Measurements from ENCODE around the gene LMBR1.
"Not testable (repeated sequence)": the region's sequence is repeated elsewhere in the genome, so short reads cannot be mapped to it uniquely, and the experiment has no call there.

LMBR1 gene

DNA sequence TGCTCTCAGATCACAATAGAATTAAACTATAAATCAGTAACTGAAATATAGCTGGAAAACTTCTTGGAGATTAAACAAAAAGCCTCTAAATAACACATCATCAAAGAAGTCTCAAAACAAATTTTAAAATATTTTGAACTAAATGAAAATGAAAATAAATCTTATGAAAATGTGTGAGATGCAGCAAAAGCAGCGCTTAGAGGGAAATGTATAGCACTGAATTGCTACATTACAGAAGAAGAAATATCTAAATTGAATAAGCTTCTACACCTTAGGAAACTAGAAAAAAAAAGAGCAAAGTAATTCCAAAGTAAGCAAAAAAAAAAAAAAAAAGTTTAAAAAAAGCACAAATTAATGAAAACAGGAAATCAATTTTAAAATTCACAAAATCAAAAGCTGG, 35.2 kb downstream of the LMBR1 start:
- H3K9me3 ChIP-seq (ENCODE audit: control extremely low read depth in 1 of 5, control insufficient read depth in 4 of 5, insufficient read depth in 2 of 5, low read depth in 1 of 5, low read length in 4 of 5), result peaks cover 14 to 62% (median 19%) of the 10 kb centered on the region in 5 experiments
- CTCF ChIA-PET, result no interaction called here

DNA sequence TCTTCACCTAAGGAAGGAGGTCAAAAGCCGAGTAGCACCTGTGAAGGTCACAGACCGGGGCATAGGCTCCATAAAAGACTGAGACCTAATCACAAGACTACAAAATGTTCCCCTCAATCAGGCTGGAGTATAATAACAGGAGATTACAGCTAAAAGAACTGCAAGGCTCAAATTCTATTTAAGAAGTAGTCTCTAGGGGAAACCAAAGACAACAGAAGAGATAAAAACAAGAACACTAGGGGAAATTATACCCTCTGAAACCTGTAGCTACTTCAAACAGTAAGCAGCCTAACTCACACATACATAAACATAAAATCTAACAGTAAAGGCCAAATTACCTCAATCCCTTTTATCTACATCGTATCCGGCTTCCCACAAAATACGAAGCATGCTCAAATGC, 38.3 kb downstream of the LMBR1 start:
- 100% methylated on average over 1 of the region's 5 CpGs for WGBS (ENCODE audit: insufficient coverage)

More for the DNA sequence above, 35.2 kb downstream of the LMBR1 start:
- Histone ChIP-seq H3K27ac (ENCODE audit: insufficient read depth in 1 of 2, low read depth in 1 of 2, low read length in 2 of 2, poor library complexity in 1 of 2, severe bottlenecking in 2 of 2) (no peak overlapping the region), H3K36me3 (ENCODE audit: control insufficient read depth in 4 of 4, insufficient read depth in 4 of 4, low read length in 3 of 4) (peaks cover 3 to 30% (median 14%) of the 10 kb centered on the region in 4 experiments), H3K4me3 (ENCODE audit: control insufficient read depth in 1 of 7, extremely low read depth in 1 of 7, insufficient read depth in 4 of 7, low read depth in 2 of 7, low read length in 6 of 7) (no peak overlapping the region), H3K4me1 (ENCODE audit: control extremely low read depth in 1 of 4, control insufficient read depth in 4 of 4, insufficient read depth in 4 of 4, low read length in 3 of 4) (no peaks in the 10 kb centered on the region), H3K27me3 (replicated peaks in 2 of 5; ENCODE audit: control insufficient read depth in 4 of 5, insufficient read depth in 5 of 5, low read length in 4 of 5) (no peaks in the 10 kb centered on the region)
- no CpG with 5 or more reads among the region's 1 CpG for WGBS (ENCODE audit: insufficient coverage)
- DNase-seq, result no peak
- POLR2A ChIA-PET, result no interaction called here

DNA sequence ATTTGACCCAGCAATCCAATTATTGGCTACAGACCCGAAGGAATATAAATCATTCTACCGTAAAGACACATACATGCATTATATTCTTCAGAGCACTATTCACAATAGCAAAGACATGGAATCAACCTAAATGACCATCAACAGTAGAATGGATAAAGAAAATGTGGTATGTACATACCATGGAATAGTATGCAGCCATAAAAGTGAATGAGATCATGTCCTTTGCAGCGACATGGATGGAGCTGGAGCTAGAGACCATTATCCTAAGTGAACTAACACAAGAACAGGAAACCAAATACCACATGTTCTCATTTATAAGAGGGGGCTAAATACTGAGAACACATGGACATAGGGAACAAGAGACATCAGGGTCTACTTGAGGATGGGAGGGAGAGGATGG, 44.0 kb downstream of the LMBR1 start:
- Histone ChIP-seq H3K9me3 (ENCODE audit: control extremely low read depth in 1 of 5, control insufficient read depth in 4 of 5, insufficient read depth in 2 of 5, low read depth in 1 of 5, low read length in 4 of 5) (peaks cover 4 to 26% (median 7%) of the 10 kb centered on the region in 5 experiments), H3K27me3 (replicated peaks in 2 of 5; ENCODE audit: control insufficient read depth in 4 of 5, insufficient read depth in 5 of 5, low read length in 4 of 5) (no peaks in the 10 kb centered on the region), H3K27ac (ENCODE audit: insufficient read depth in 1 of 2, low read depth in 1 of 2, low read length in 2 of 2, poor library complexity in 1 of 2, severe bottlenecking in 2 of 2) (no peak overlapping the region), H3K36me3 (ENCODE audit: control insufficient read depth in 4 of 4, insufficient read depth in 4 of 4, low read length in 3 of 4) (peaks cover 0 to 12% (median 4%) of the 10 kb centered on the region in 4 experiments), H3K4me1 (ENCODE audit: control extremely low read depth in 1 of 4, control insufficient read depth in 4 of 4, insufficient read depth in 4 of 4, low read length in 3 of 4) (no peaks in the 10 kb centered on the region), H3K4me3 (ENCODE audit: control insufficient read depth in 1 of 7, extremely low read depth in 1 of 7, insufficient read depth in 4 of 7, low read depth in 2 of 7, low read length in 6 of 7) (no peak overlapping the region)
- CTCF ChIA-PET, result no interaction called here
- no peak for DNase-seq
- WGBS (ENCODE audit: insufficient coverage), result no CpG with 5 or more reads among the region's 3 CpGs
- POLR2A ChIA-PET, result no interaction called here

More for the DNA sequence above, 38.3 kb downstream of the LMBR1 start:
- no peaks in the 10 kb centered on the region for H3K4me1 ChIP-seq (ENCODE audit: control extremely low read depth in 1 of 4, control insufficient read depth in 4 of 4, insufficient read depth in 4 of 4, low read length in 3 of 4)
- ChIA-PET CTCF (interaction anchor here (1.5 to 1.8 kb wide), 3 partner anchors 9 to 22 kb away, joined by 4 to 5 read pairs (median 4); no protein-coding TSS in a partner anchor), POLR2A (no interaction called here)
- H3K4me3 ChIP-seq (ENCODE audit: control insufficient read depth in 1 of 7, extremely low read depth in 1 of 7, insufficient read depth in 4 of 7, low read depth in 2 of 7, low read length in 6 of 7), result no peak overlapping the region
- peaks cover 11 to 52% (median 15%) of the 10 kb centered on the region in 5 experiments for H3K9me3 ChIP-seq (ENCODE audit: control extremely low read depth in 1 of 5, control insufficient read depth in 4 of 5, insufficient read depth in 2 of 5, low read depth in 1 of 5, low read length in 4 of 5)
- DNase-seq, result no peak
- peaks cover 0 to 9% (median 4%) of the 10 kb centered on the region in 4 experiments for H3K36me3 ChIP-seq (ENCODE audit: control insufficient read depth in 4 of 4, insufficient read depth in 4 of 4, low read length in 3 of 4)
- no peaks in the 10 kb centered on the region for H3K27me3 ChIP-seq (replicated peaks in 2 of 5; ENCODE audit: control insufficient read depth in 4 of 5, insufficient read depth in 5 of 5, low read length in 4 of 5)
- no peak overlapping the region for H3K27ac ChIP-seq (ENCODE audit: insufficient read depth in 1 of 2, low read depth in 1 of 2, low read length in 2 of 2, poor library complexity in 1 of 2, severe bottlenecking in 2 of 2)

DNA sequence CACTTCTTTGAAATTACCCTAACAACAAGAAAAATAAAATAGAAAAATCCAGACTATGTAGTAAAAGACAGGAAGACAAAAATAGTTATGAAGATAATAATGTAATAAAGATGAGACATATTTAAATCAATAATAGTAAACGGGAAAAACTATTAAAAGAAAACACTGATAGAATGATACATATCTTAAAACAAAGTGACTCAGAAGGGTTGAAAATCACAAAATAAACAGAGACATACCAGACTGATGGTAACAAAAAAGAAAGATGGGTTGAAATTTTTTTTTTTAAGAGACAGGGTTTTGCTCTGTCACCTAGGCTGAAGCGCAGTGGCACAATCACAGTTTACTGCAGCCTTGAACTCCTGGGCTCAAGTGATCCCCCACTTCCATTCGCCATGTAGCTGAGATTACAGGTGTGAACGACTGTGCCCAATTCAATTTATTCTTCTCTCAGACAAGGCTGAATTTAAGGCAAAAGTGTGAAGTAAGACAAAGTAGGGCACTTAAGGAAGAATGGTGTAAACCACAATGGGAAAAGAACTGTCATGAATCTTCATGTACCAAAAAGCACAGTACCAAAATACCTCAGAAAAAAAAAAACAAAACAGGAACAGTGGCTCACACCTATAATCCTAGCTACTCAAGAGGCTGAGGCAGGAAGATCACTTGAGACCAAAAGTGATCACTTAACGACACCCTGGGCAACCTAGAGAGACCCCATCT, 47.4 kb downstream of the LMBR1 start:
- no peak for DNase-seq
- no peak overlapping the region for H3K27ac ChIP-seq (ENCODE audit: insufficient read depth in 1 of 2, low read depth in 1 of 2, low read length in 2 of 2, poor library complexity in 1 of 2, severe bottlenecking in 2 of 2)
- no peaks in the 10 kb centered on the region for H3K27me3 ChIP-seq (replicated peaks in 2 of 5; ENCODE audit: control insufficient read depth in 4 of 5, insufficient read depth in 5 of 5, low read length in 4 of 5)
- H3K4me3 ChIP-seq (ENCODE audit: control insufficient read depth in 1 of 7, extremely low read depth in 1 of 7, insufficient read depth in 4 of 7, low read depth in 2 of 7, low read length in 6 of 7), result no peak overlapping the region
- WGBS (ENCODE audit: insufficient coverage), result 92% methylated on average over 2 of the region's 5 CpGs
- POLR2A ChIA-PET, result interaction anchor here (0.6 to 0.7 kb wide), 2 partner anchors 53 to 1393 kb away, joined by 3 to 4 read pairs; no protein-coding TSS in a partner anchor
- H3K36me3 ChIP-seq (ENCODE audit: control insufficient read depth in 4 of 4, insufficient read depth in 4 of 4, low read length in 3 of 4), result peaks cover 0 to 8% (median 4%) of the 10 kb centered on the region in 4 experiments
- peaks cover 2 to 14% (median 7%) of the 10 kb centered on the region in 5 experiments for H3K9me3 ChIP-seq (ENCODE audit: control extremely low read depth in 1 of 5, control insufficient read depth in 4 of 5, insufficient read depth in 2 of 5, low read depth in 1 of 5, low read length in 4 of 5)
- peaks cover 0 to 11% (median 2%) of the 10 kb centered on the region in 4 experiments for H3K4me1 ChIP-seq (ENCODE audit: control extremely low read depth in 1 of 4, control insufficient read depth in 4 of 4, insufficient read depth in 4 of 4, low read length in 3 of 4)
- CTCF ChIA-PET, result no interaction called here

DNA sequence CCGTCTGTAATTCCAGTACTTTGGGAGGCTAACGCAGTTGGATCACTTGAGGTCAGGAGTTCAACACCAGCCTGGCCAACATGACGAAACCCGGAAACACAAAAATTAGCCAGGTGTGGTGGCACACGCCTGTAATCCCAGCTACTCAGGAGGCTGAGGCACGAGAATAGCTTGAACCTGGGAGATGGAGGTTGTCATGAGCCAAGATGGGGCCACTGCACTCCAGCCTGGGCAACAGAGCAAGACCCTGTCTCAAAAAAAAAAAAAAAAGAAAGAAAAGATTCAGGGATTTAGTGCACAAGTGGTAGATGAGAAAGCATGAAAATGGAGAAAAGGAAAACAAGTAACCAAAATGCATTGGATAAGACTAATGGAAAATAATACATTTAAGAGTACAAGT, 49.4 kb downstream of the LMBR1 start:
- CTCF ChIA-PET, result interaction anchor here (0.9 to 2.2 kb wide), 4 partner anchors 23 to 80 kb away, joined by 3 to 5 read pairs (median 3); no protein-coding TSS in a partner anchor

DNA sequence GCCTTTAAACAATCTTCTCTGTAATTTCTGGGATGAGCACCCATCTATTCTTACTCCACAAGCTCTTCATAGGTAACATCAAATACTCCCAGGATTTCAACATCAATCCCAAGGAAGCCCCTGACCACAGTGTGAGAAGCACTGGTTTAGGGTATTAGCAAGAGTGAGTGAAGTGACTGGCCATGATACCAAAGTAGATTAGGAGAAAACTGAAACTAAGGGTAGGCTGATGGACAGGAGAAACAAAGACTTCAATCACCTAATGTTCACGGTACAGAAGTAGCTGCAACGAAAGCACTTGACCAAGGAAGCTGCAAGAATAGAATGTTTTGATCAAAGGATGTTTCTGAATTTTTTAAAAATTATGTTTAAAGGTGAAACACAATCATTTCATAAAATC, 49.8 kb downstream of the LMBR1 start:
- ChIA-PET POLR2A (no interaction called here), CTCF (interaction anchor here (0.7 to 2.2 kb wide), 5 partner anchors 15 to 81 kb away, joined by 3 to 5 read pairs (median 3); no protein-coding TSS in a partner anchor)
- Histone ChIP-seq H3K9me3 (ENCODE audit: control extremely low read depth in 1 of 5, control insufficient read depth in 4 of 5, insufficient read depth in 2 of 5, low read depth in 1 of 5, low read length in 4 of 5) (no peaks in the 10 kb centered on the region), H3K4me1 (ENCODE audit: control extremely low read depth in 1 of 4, control insufficient read depth in 4 of 4, insufficient read depth in 4 of 4, low read length in 3 of 4) (peaks cover 0 to 16% (median 2%) of the 10 kb centered on the region in 4 experiments), H3K36me3 (ENCODE audit: control insufficient read depth in 4 of 4, insufficient read depth in 4 of 4, low read length in 3 of 4) (peaks cover 0 to 13% (median 0%) of the 10 kb centered on the region in 4 experiments), H3K27me3 (replicated peaks in 2 of 5; ENCODE audit: control insufficient read depth in 4 of 5, insufficient read depth in 5 of 5, low read length in 4 of 5) (no peaks in the 10 kb centered on the region), H3K27ac (ENCODE audit: insufficient read depth in 1 of 2, low read depth in 1 of 2, low read length in 2 of 2, poor library complexity in 1 of 2, severe bottlenecking in 2 of 2) (no peak overlapping the region), H3K4me3 (ENCODE audit: control insufficient read depth in 1 of 7, extremely low read depth in 1 of 7, insufficient read depth in 4 of 7, low read depth in 2 of 7, low read length in 6 of 7) (no peak overlapping the region)
- no CpG with 5 or more reads among the region's 2 CpGs for WGBS (ENCODE audit: insufficient coverage)
- no peak for DNase-seq

More for the DNA sequence above, 49.4 kb downstream of the LMBR1 start:
- Histone ChIP-seq H3K36me3 (ENCODE audit: control insufficient read depth in 4 of 4, insufficient read depth in 4 of 4, low read length in 3 of 4) (peaks cover 0 to 13% (median under 1%) of the 10 kb centered on the region in 4 experiments), H3K4me1 (ENCODE audit: control extremely low read depth in 1 of 4, control insufficient read depth in 4 of 4, insufficient read depth in 4 of 4, low read length in 3 of 4) (peaks cover 0 to 16% (median 2%) of the 10 kb centered on the region in 4 experiments)
- H3K4me3 ChIP-seq (ENCODE audit: control insufficient read depth in 1 of 7, extremely low read depth in 1 of 7, insufficient read depth in 4 of 7, low read depth in 2 of 7, low read length in 6 of 7); H3K9me3 ChIP-seq (ENCODE audit: control extremely low read depth in 1 of 5, control insufficient read depth in 4 of 5, insufficient read depth in 2 of 5, low read depth in 1 of 5, low read length in 4 of 5); H3K27ac ChIP-seq (ENCODE audit: insufficient read depth in 1 of 2, low read depth in 1 of 2, low read length in 2 of 2, poor library complexity in 1 of 2, severe bottlenecking in 2 of 2); DNase-seq; POLR2A ChIA-PET; H3K27me3 ChIP-seq (replicated peaks in 2 of 5; ENCODE audit: control insufficient read depth in 4 of 5, insufficient read depth in 5 of 5, low read length in 4 of 5): not testable (repeated sequence)
- 100% methylated on average over 5 of the region's 6 CpGs for WGBS (ENCODE audit: insufficient coverage)

DNA sequence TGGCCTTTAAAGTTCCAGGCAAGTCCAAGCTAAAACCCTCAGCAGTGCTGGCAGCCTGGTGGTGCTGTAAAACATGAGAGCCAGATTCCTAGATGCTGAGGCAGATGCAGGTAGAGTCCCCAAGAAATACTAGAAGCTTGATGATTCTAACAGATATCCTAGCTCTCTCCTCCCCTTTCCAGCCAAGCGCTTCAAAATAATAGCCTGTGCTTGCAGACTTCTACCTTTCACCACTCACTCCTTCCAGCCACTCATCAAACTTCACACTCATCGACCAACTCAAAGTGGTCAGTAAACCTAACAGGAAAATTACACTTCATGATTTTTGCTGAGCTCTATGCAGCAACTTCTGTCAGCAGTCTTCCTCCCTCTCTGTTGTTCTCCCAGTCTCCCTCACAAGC, 50.2 kb downstream of the LMBR1 start:
- Histone ChIP-seq H3K4me1 (ENCODE audit: control extremely low read depth in 1 of 4, control insufficient read depth in 4 of 4, insufficient read depth in 4 of 4, low read length in 3 of 4) (peaks cover 0 to 16% (median 2%) of the 10 kb centered on the region in 4 experiments), H3K27me3 (replicated peaks in 2 of 5; ENCODE audit: control insufficient read depth in 4 of 5, insufficient read depth in 5 of 5, low read length in 4 of 5) (no peaks in the 10 kb centered on the region), H3K4me3 (ENCODE audit: control insufficient read depth in 1 of 7, extremely low read depth in 1 of 7, insufficient read depth in 4 of 7, low read depth in 2 of 7, low read length in 6 of 7) (no peak overlapping the region), H3K36me3 (ENCODE audit: control insufficient read depth in 4 of 4, insufficient read depth in 4 of 4, low read length in 3 of 4) (peaks cover 0 to 13% (median 0%) of the 10 kb centered on the region in 4 experiments), H3K9me3 (ENCODE audit: control extremely low read depth in 1 of 5, control insufficient read depth in 4 of 5, insufficient read depth in 2 of 5, low read depth in 1 of 5, low read length in 4 of 5) (no peaks in the 10 kb centered on the region), H3K27ac (ENCODE audit: insufficient read depth in 1 of 2, low read depth in 1 of 2, low read length in 2 of 2, poor library complexity in 1 of 2, severe bottlenecking in 2 of 2) (no peak overlapping the region)
- 55% methylated on average over 2 of the region's 2 CpGs for WGBS (ENCODE audit: insufficient coverage)
- CTCF ChIA-PET, result interaction anchor here (0.7 to 2.2 kb wide), 5 partner anchors 15 to 81 kb away, joined by 3 to 5 read pairs (median 3); no protein-coding TSS in a partner anchor
- POLR2A ChIA-PET, result no interaction called here
- no peak for DNase-seq

Measured in common myeloid progenitor, CD34-positive (primary cell).